Measurements from ENCODE around the gene MAST2.

MAST2 gene

GRCh38 chr1:45979074-45979777 lies 175.8 kb downstream of the MAST2 start:
- DNase-seq (ENCODE audit: insufficient read length) (no peak), FAIRE-seq (no peak)
- no peak for TF ChIP-seq POLR2AphosphoS5 (IDR thresholded peaks at IDR 0.05; ENCODE audit: low read depth, low read length)
- no peak for TF ChIP-seq POLR2A (IDR thresholded peaks at IDR 0.05; ENCODE audit: low read depth, low read length)

GRCh38 chr1:45979778-45980176 lies 176.4 kb downstream of the MAST2 start:
- no peak for TF ChIP-seq TAF1 (IDR thresholded peaks at IDR 0.05; ENCODE audit: borderline replicate concordance, low read depth, low read length)
- TF ChIP-seq POLR2AphosphoS5 (IDR thresholded peaks at IDR 0.05; ENCODE audit: low read depth, low read length) = no peak
- no peak for TF ChIP-seq POLR2A (IDR thresholded peaks at IDR 0.05; ENCODE audit: low read depth, low read length)
- no peak for DNase-seq (ENCODE audit: insufficient read length)
- FAIRE-seq = no peak

- TF ChIP-seq POLR2A (IDR thresholded peaks at IDR 0.05; ENCODE audit: low read depth, low read length) (no peak), TAF1 (IDR thresholded peaks at IDR 0.05; ENCODE audit: borderline replicate concordance, low read depth, low read length) (no peak), POLR2AphosphoS5 (IDR thresholded peaks at IDR 0.05; ENCODE audit: low read depth, low read length) (no peak)
- FAIRE-seq (no peak), DNase-seq (ENCODE audit: insufficient read length) (no peak)
Observed at GRCh38 chr1:45982359-45982758, 178.9 kb downstream of the MAST2 start.

- TF ChIP-seq TAF1 (IDR thresholded peaks at IDR 0.05; ENCODE audit: borderline replicate concordance, low read depth, low read length) (no peak), POLR2AphosphoS5 (IDR thresholded peaks at IDR 0.05; ENCODE audit: low read depth, low read length) (no peak), POLR2A (IDR thresholded peaks at IDR 0.05; ENCODE audit: low read depth, low read length) (no peak)
- DNase-seq (ENCODE audit: insufficient read length) (no peak), FAIRE-seq (no peak)
Observed at GRCh38 chr1:45983967-45984366, 180.6 kb downstream of the MAST2 start.

- TF ChIP-seq POLR2A (IDR thresholded peaks at IDR 0.05; ENCODE audit: low read depth, low read length) = no peak
- TF ChIP-seq TAF1 (IDR thresholded peaks at IDR 0.05; ENCODE audit: borderline replicate concordance, low read depth, low read length) = no peak
- no peak for TF ChIP-seq POLR2AphosphoS5 (IDR thresholded peaks at IDR 0.05; ENCODE audit: low read depth, low read length)
- FAIRE-seq (no peak), DNase-seq (ENCODE audit: insufficient read length) (no peak)
Observed at GRCh38 chr1:45987204-45987603, 183.8 kb downstream of the MAST2 start.

GRCh38 chr1:45989249-45989648 lies 185.8 kb downstream of the MAST2 start:
- FAIRE-seq = no peak
- DNase-seq (ENCODE audit: insufficient read length) = no peak
- TF ChIP-seq POLR2AphosphoS5 (IDR thresholded peaks at IDR 0.05; ENCODE audit: low read depth, low read length) (no peak), TAF1 (IDR thresholded peaks at IDR 0.05; ENCODE audit: borderline replicate concordance, low read depth, low read length) (no peak), POLR2A (IDR thresholded peaks at IDR 0.05; ENCODE audit: low read depth, low read length) (no peak)

GRCh38 chr1:45994423-45994822 lies 191.0 kb downstream of the MAST2 start:
- no peak for TF ChIP-seq TAF1 (IDR thresholded peaks at IDR 0.05; ENCODE audit: borderline replicate concordance, low read depth, low read length)
- TF ChIP-seq POLR2A (IDR thresholded peaks at IDR 0.05; ENCODE audit: low read depth, low read length) = no peak
- no peak for TF ChIP-seq POLR2AphosphoS5 (IDR thresholded peaks at IDR 0.05; ENCODE audit: low read depth, low read length)
- FAIRE-seq (no peak), DNase-seq (ENCODE audit: insufficient read length) (no peak)

GRCh38 chr1:45995298-45995697 lies 191.9 kb downstream of the MAST2 start:
- TF ChIP-seq TAF1 (IDR thresholded peaks at IDR 0.05; ENCODE audit: borderline replicate concordance, low read depth, low read length) (no peak), POLR2AphosphoS5 (IDR thresholded peaks at IDR 0.05; ENCODE audit: low read depth, low read length) (no peak), POLR2A (IDR thresholded peaks at IDR 0.05; ENCODE audit: low read depth, low read length) (no peak)
- FAIRE-seq (no peak), DNase-seq (ENCODE audit: insufficient read length) (no peak)

- no peak for FAIRE-seq
Observed at GRCh38 chr1:45998020-45998617, 194.7 kb downstream of the MAST2 start.

GRCh38 chr1:45999507-45999906 lies 196.1 kb downstream of the MAST2 start:
- TF ChIP-seq POLR2AphosphoS5 (IDR thresholded peaks at IDR 0.05; ENCODE audit: low read depth, low read length) (no peak), TAF1 (IDR thresholded peaks at IDR 0.05; ENCODE audit: borderline replicate concordance, low read depth, low read length) (no peak), POLR2A (IDR thresholded peaks at IDR 0.05; ENCODE audit: low read depth, low read length) (no peak)
- FAIRE-seq (no peak), DNase-seq (ENCODE audit: insufficient read length) (no peak)

More at GRCh38 chr1:45998020-45998617, 194.7 kb downstream of the MAST2 start:
- TF ChIP-seq POLR2A (IDR thresholded peaks at IDR 0.05; ENCODE audit: low read depth, low read length) = no peak
- TF ChIP-seq TAF1 (IDR thresholded peaks at IDR 0.05; ENCODE audit: borderline replicate concordance, low read depth, low read length) = no peak
- no peak for TF ChIP-seq POLR2AphosphoS5 (IDR thresholded peaks at IDR 0.05; ENCODE audit: low read depth, low read length)
- no peak for DNase-seq (ENCODE audit: insufficient read length)

- DNase-seq (ENCODE audit: insufficient read length) = no peak
- TF ChIP-seq TAF1 (IDR thresholded peaks at IDR 0.05; ENCODE audit: borderline replicate concordance, low read depth, low read length) = no peak
- no peak for TF ChIP-seq POLR2A (IDR thresholded peaks at IDR 0.05; ENCODE audit: low read depth, low read length)
- TF ChIP-seq POLR2AphosphoS5 (IDR thresholded peaks at IDR 0.05; ENCODE audit: low read depth, low read length) = no peak
- FAIRE-seq = no peak
Observed at GRCh38 chr1:46001081-46001785, 197.8 kb downstream of the MAST2 start.
